Thyroid gland (tissue), 4 donors: ENCODE measurements around the gene APBB2. TPM values are rescaled to one million over a fixed set of nuclear protein-coding genes. Genes with fewer than 3 reads are reported as not detected.
A peak's percentile ranks its signal among the peaks of the same experiment; 100 is the strongest.
"Not testable (repeated sequence)": the region's sequence is repeated elsewhere in the genome, so short reads cannot be mapped to it uniquely, and the experiment has no call there.

Experiments
- DNase-seq, 2 donors: peaks; one replicate each; pipeline ENCODE4 v3.0.0-alpha.2; 2019
- H3K27ac ChIP-seq, 3 donors: fragments of 200-600 bp; sonication (generic); 1 replicate in 2 of 3; 2 replicates in 1 of 3; pipeline ENCODE4 v1.5.1; 2016 to 2019; ENCODE audit warnings: mild to moderate bottlenecking in 1 of 3, moderate library complexity in 1 of 3
- H3K27me3 ChIP-seq: fragments of 200-600 bp; sonication (generic); one replicate; pipeline ENCODE4 v1.5.1; 2019
- H3K36me3 ChIP-seq, 2 donors: fragments of 200-600 bp; sonication (generic); one replicate each; pipeline ENCODE4 v1.5.1; 2016 to 2019
- H3K4me1 ChIP-seq, 2 donors: fragments of 200-600 bp; sonication (generic); one replicate each; pipeline ENCODE4 v1.5.1; 2017 to 2019
- H3K4me3 ChIP-seq, 3 donors: fragments of 200-600 bp; sonication (generic); replicated peaks in 1 of 3; 1 replicate in 2 of 3; 2 replicates in 1 of 3; pipeline ENCODE4 v1.5.1; 2016; ENCODE audit warnings: mild to moderate bottlenecking in 1 of 3
- H3K9me3 ChIP-seq: fragments of 200-600 bp; sonication (generic); one replicate; pipeline ENCODE4 v1.5.1; 2017
- CTCF ChIP-seq, 6 experiments: fragments of 200-600 bp in 3 of 6; fragments of 450-650 bp in 3 of 6; sonication (generic) in 3 of 6; IDR thresholded peaks; one replicate each; pipeline ENCODE4 v1.5.1; 2016 to 2019; ENCODE audit warnings: antibody characterized with exemption in 6 of 6, mild to moderate bottlenecking in 2 of 6, inconsistent platforms in 1 of 6, moderate library complexity in 1 of 6
- POLR2A ChIP-seq, 2 donors: fragments of 450-650 bp; IDR thresholded peaks; one replicate each; pipeline ENCODE4 v1.6.1; 2017; ENCODE audit warnings: antibody characterized with exemption in 2 of 2, mild to moderate bottlenecking in 2 of 2, moderate library complexity in 1 of 2
- WGBS, 2 donors: methylation state at CpG; one replicate each; pipeline ENCODE4 v1.1.5; 2017; 5-methylcytosine and 5-hydroxymethylcytosine counted together
- intact Hi-C: fragments of 100-400 bp; cut with DNase I; formaldehyde crosslinking; loops from one replicate; pipeline ENCODE4 v1.15.1; 2023
- total RNA-seq, 4 donors: library from RNA; depleted of rRNA; stranded (reverse); fragments of >200 nt; gene quantifications; one replicate each; pipeline ENCODE4 v1.2.3, GENCODE V29; 2016

APBB2 gene
- total RNA-seq, 4 donors from 2014 or later, result 174 to 253 (median 199) TPM

- H3K27me3 ChIP-seq, result no peaks in the 10 kb centered on the region
- intact Hi-C loops, result no loop called here
- 35 to 84% methylated on average over 2 of the region's 2 CpGs for WGBS, 2 donors
Measured at GRCh38 chr4:40995850-40996249, 218.5 kb downstream of the APBB2 start.

DNA sequence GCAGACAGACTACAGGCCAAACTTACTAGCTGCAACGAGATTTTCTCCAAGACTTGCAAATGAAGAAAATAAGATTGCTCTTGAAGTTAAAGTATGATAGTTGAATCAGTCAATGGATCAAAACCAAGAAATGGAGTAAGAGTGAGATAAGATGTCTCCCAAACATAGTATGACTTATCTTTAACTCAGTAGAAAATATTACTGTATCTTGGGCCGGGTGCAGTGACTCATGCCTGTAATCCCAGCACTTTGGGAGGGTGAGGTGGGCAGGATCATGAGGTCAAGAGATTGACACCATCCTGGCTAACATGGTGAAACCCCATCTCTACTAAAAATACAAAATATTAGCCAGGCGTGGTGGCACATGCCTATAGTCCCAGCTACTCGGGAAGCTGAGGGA lies 220.0 kb downstream of the APBB2 start:
- H3K27me3 ChIP-seq, intact Hi-C loops, H3K27ac ChIP-seq, H3K9me3 ChIP-seq, H3K36me3 ChIP-seq, H3K4me3 ChIP-seq, DNase-seq: not testable (repeated sequence)
- WGBS, 2 donors, result 78 to 89% methylated on average over 4 of the region's 4 CpGs
- H3K4me1 ChIP-seq, result peaks cover 41 to 78% of the 10 kb centered on the region in 2 donors

More at GRCh38 chr4:40995850-40996249, 218.5 kb downstream of the APBB2 start:
- peak overlapping the region in 1 of 3 donors; percentile 25 for H3K27ac ChIP-seq
- no peak for TF ChIP-seq CTCF (IDR thresholded peaks at IDR 0.05)
- no peak for TF ChIP-seq POLR2A (IDR thresholded peaks at IDR 0.05)
- no peaks in the 10 kb centered on the region for H3K9me3 ChIP-seq
- peaks cover 34 to 65% of the 10 kb centered on the region in 2 donors for H3K4me1 ChIP-seq
- H3K36me3 ChIP-seq, result no peaks in the 10 kb centered on the region
- peak; percentile 43 to 45 for DNase-seq
- H3K4me3 ChIP-seq, result no peak overlapping the region

- H3K4me1 ChIP-seq, result peaks cover 40 to 74% of the 10 kb centered on the region in 2 donors
- WGBS, 2 donors, result 72 to 78% methylated on average over 2 of the region's 2 CpGs
- H3K36me3 ChIP-seq, H3K9me3 ChIP-seq, intact Hi-C loops, H3K4me3 ChIP-seq, DNase-seq, H3K27me3 ChIP-seq: not testable (repeated sequence)
- H3K27ac ChIP-seq, result peak overlapping the region in 2 of 3 donors; percentile 47 to 50
Measured at GRCh38 chr4:40993296-40993693, 221.0 kb downstream of the APBB2 start.

GRCh38 chr4:40992472-40993295 lies 221.7 kb downstream of the APBB2 start:
- Histone ChIP-seq H3K27ac (peak overlapping the region in 2 of 3 donors; percentile 47 to 50), H3K4me1 (peaks cover 40 to 74% of the 10 kb centered on the region in 2 donors), H3K27me3 (no peaks in the 10 kb centered on the region), H3K4me3 (no peak overlapping the region), H3K36me3 (no peaks in the 10 kb centered on the region), H3K9me3 (no peaks in the 10 kb centered on the region)
- TF ChIP-seq POLR2A (IDR thresholded peaks at IDR 0.05) (no peak), CTCF (IDR thresholded peaks at IDR 0.05) (no peak)
- DNase-seq, result no peak
- WGBS, 2 donors, result 80 to 81% methylated on average over 17 of the region's 17 CpGs
- intact Hi-C loops, result no loop called here

- Histone ChIP-seq H3K9me3 (no peaks in the 10 kb centered on the region), H3K4me3 (no peak overlapping the region), H3K4me1 (peaks cover 45 to 68% of the 10 kb centered on the region in 2 donors), H3K27ac (peak overlapping the region in 2 of 3 donors; percentile 57 to 72), H3K27me3 (no peaks in the 10 kb centered on the region), H3K36me3 (no peaks in the 10 kb centered on the region)
- no peak for DNase-seq
- intact Hi-C loops, result no loop called here
- TF ChIP-seq POLR2A (IDR thresholded peaks at IDR 0.05) (no peak), CTCF (IDR thresholded peaks at IDR 0.05) (no peak)
- 82 to 88% methylated on average over 3 of the region's 3 CpGs for WGBS, 2 donors
Measured at GRCh38 chr4:40991908-40992307, 222.4 kb downstream of the APBB2 start.

GRCh38 chr4:40990899-40991265 lies 223.5 kb downstream of the APBB2 start:
- DNase-seq, result peak; percentile 84 to 89
- TF ChIP-seq CTCF (IDR thresholded peaks at IDR 0.05) (no peak), POLR2A (IDR thresholded peaks at IDR 0.05) (no peak)
- Histone ChIP-seq H3K27me3 (no peaks in the 10 kb centered on the region), H3K9me3 (no peaks in the 10 kb centered on the region), H3K4me3 (no peak overlapping the region), H3K4me1 (peaks cover 51 to 68% of the 10 kb centered on the region in 2 donors), H3K36me3 (no peaks in the 10 kb centered on the region), H3K27ac (peak overlapping the region; percentile 24 to 72 (median 60))
- WGBS, 2 donors, result 45 to 62% methylated on average over 3 of the region's 3 CpGs
- intact Hi-C loops, result no loop called here
